Memory B cell (primary cell): Measurements from ENCODE around the gene NHEJ1.
A peak's percentile ranks its signal among the peaks of the same experiment; 100 is the strongest.
"Not testable (repeated sequence)": the region's sequence is repeated elsewhere in the genome, so short reads cannot be mapped to it uniquely, and the experiment has no call there.

ENCODE experiments used
- ATAC-seq: fragments of 150-1000 bp; cut with Tn5 transposase; 2 replicates; pipeline ENCODE4 v1.10.0; 2021; ENCODE audit warnings: low read depth, mild to moderate bottlenecking, moderate library complexity
- DNase-seq, 2 donors: peaks; one replicate each; pipeline ENCODE4 v3.0.0; 2022; ENCODE audit warnings: low spot score in 2 of 2
- H3K27ac Mint-ChIP-seq: one replicate; pipeline ENCODE4 v1.8.0; 2022; ENCODE audit warnings: mild to moderate bottlenecking, moderate library complexity, mixed read lengths
- H3K27me3 Mint-ChIP-seq: one replicate; pipeline ENCODE4 v1.8.0; 2022; ENCODE audit warnings: mixed read lengths
- H3K36me3 Mint-ChIP-seq: one replicate; pipeline ENCODE4 v1.8.0; 2022; ENCODE audit warnings: mild to moderate bottlenecking, mixed read lengths
- H3K4me1 Mint-ChIP-seq: one replicate; pipeline ENCODE4 v1.8.0; 2022; ENCODE audit warnings: mixed read lengths
- H3K4me3 Mint-ChIP-seq: one replicate; pipeline ENCODE4 v1.8.0; 2022; ENCODE audit warnings: mild to moderate bottlenecking, moderate library complexity, mixed read lengths
- H3K9me3 Mint-ChIP-seq: one replicate; pipeline ENCODE4 v1.8.0; 2022; ENCODE audit warnings: mixed read lengths

Gene NHEJ1

DNA sequence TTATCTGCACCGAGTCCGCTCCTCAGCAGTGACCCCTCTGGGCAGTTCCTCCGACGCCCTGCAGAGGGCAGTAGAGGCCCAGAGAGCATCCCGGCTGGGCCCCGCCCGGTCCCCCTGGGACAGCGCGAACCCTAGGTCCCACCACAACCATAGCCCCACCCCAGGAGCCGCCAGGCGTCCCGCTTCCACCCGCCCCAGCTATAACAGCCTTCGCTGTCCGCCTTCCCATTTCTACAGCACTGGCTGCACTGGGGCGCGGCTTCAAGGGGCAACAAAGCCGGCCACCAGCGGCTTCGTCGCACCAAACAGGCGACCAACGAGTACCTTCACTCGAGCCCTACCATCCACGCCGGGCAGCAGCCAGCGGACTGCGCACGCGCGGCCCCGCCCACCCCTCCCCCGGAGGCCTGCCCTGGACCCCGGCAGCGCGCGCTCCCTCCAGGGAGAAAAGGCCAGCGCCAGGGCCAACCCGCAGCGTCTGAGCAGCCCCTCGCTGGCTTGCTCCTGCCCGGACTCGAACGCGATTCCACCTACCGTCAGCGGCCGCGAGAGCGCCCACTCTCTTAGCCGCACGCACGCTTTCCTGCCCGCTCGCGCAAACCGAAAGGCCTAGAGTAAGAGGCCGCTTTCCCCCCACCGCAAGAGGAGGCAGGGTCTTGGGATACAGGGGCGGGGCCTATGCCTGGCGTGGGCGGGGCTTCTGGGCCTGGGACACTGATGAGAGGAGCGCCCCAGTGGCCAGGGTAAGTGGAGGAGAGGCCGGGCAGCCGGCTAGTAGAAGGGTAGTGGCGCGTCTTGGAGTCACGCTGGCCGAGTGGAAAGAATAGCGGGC lies at the start of gene NHEJ1:
TSS of gene NHEJ1 (minus strand) at position 630 of the 832 bp plus-strand sequence. CDS start 2,453 bp downstream, outside the sequence.
- Mint-ChIP-seq H3K36me3 (peaks cover 15% of the 10 kb centered on the region), H3K27me3 (no peaks in the 10 kb centered on the region), H3K27ac (peak within 1 kb of the TSS; percentile 86), H3K4me3 (peak within 1 kb of the TSS; percentile 94), H3K4me1 (peaks cover 19% of the 10 kb centered on the region), H3K9me3 (no peaks in the 10 kb centered on the region)
- ATAC-seq: peak; percentile 81
- DNase-seq: peak; percentile 96 to 99

DNA sequence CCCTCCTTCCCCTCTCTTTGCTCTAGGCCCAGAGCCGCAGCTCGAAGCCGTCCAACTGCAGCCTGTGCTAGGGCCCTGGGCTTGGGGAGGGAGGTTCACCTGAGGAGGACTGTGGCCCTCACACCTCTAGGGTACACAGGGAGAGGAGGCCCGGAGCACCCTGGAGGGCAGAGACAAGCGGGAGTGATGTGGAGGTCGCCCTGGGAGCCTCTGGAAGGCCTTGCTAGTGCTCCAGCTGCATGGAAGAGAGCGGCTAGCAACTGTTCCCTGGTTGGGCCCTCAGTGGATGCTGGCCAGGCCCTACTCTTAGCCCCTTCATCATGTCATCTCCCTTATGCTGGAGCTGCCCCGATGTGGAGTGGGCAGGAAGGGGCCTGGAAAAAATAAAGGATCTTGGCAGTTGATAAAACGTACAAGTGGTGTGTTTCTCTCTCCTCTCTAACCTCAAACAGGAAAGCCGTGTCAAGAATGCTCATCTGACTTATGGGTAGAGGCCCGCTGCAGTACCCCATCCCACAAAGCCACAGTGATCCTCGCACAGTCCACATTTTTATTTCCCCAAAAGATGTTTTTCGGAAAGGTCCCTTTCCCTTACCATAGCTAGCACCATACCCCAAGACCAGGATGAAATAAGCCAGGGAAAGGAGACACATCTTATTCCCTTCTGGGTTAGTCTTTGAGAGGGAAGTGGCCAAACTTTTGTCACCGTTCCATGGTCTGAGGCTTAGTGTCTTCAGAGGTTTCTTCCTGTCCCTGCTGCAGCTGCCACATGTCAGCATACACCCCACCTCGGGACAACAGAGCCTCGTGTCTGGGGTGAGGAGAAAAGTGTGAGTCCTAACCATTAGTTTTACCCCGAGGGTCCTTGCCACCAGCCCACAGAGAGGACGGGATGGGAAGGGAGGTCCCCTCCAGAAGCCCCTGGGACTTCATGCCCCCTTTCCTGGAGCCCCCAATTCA lies 48.9 kb upstream of the NHEJ1 start:
- H3K36me3 Mint-ChIP-seq: peaks cover 3% of the 10 kb centered on the region
- no peaks in the 10 kb centered on the region for H3K9me3 Mint-ChIP-seq
- H3K4me3 Mint-ChIP-seq: no peak overlapping the region
- H3K4me1 Mint-ChIP-seq: peaks cover 19% of the 10 kb centered on the region
- ATAC-seq (no peak), DNase-seq (no peak)
- peak overlapping the region; percentile 28 for H3K27ac Mint-ChIP-seq
- no peaks in the 10 kb centered on the region for H3K27me3 Mint-ChIP-seq

DNA sequence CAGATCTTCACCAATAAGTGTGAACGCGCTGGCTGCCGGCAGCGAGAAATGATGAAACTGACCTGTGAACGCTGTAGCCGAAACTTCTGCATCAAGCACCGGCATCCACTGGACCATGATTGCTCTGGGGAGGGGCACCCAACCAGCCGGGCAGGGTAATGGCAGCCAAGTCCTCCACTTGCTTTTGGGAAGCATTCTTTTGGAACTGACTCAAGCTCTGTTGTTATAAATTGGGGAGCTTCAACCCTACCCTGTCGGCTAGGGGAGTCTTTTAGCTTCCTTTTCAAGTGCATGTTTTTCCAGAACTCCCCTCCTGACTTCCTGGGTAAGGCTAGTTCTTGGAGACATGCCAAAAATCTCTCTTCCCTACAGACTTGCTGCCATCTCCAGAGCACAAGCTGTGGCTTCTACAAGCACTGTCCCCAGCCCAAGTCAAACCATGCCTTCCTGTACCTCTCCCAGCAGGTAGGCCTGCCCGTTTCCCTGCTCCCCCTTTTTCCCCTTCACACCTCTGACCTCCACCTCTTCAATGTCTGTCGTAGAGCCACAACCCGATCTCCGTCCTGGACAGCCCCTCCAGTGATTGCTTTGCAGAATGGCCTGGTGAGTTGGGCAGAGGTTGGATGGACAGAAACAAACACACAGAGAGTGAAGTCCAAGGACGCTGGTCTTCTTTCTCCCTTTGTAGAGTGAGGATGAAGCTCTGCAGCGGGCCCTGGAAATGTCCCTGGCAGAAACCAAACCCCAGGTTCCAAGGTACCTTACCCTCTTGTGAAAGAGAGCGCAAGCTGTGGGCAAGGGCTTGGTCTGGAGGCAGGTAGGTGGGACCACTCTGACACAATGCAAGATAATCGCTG lies 47.5 kb upstream of the NHEJ1 start:
- no peak for ATAC-seq
- Mint-ChIP-seq H3K9me3 (no peaks in the 10 kb centered on the region), H3K27ac (no peak overlapping the region), H3K4me1 (peaks cover 19% of the 10 kb centered on the region), H3K27me3 (no peaks in the 10 kb centered on the region), H3K36me3 (no peaks in the 10 kb centered on the region), H3K4me3 (peak overlapping the region; percentile 82)
- DNase-seq: no peak

GRCh38 chr2:219207134-219207883 lies 46.7 kb upstream of the NHEJ1 start:
- Mint-ChIP-seq H3K4me3 (peak overlapping the region; percentile 82), H3K36me3 (no peaks in the 10 kb centered on the region), H3K27ac (peak overlapping the region; percentile 86), H3K27me3 (no peaks in the 10 kb centered on the region), H3K9me3 (no peaks in the 10 kb centered on the region), H3K4me1 (peaks cover 19% of the 10 kb centered on the region)
- ATAC-seq (no peak), DNase-seq (no peak)

- ATAC-seq: peak; percentile 91
These were observed 45.9 kb upstream of the NHEJ1 start, which contains the start of gene ZFAND2B for GRCh38 chr2:219206328-219207133. TSS of gene ZFAND2B (plus strand) at chr2:219206782. CDS start at chr2:219206988, 206 bp downstream.

GRCh38 chr2:219205981-219206327 lies 45.3 kb upstream of the NHEJ1 start:
- Mint-ChIP-seq H3K4me1 (peaks cover 13% of the 10 kb centered on the region), H3K4me3 (peak overlapping the region; percentile 82), H3K9me3 (no peaks in the 10 kb centered on the region), H3K36me3 (no peaks in the 10 kb centered on the region), H3K27ac (peak overlapping the region; percentile 86), H3K27me3 (no peaks in the 10 kb centered on the region)
- ATAC-seq: no peak
- no peak for DNase-seq

More at GRCh38 chr2:219206328-219207133, 45.9 kb upstream of the NHEJ1 start, which contains the start of gene ZFAND2B:
- no peaks in the 10 kb centered on the region for H3K27me3 Mint-ChIP-seq
- peaks cover 16% of the 10 kb centered on the region for H3K4me1 Mint-ChIP-seq
- peak within 1 kb of the TSS; percentile 86 for H3K27ac Mint-ChIP-seq
- no peaks in the 10 kb centered on the region for H3K9me3 Mint-ChIP-seq
- H3K4me3 Mint-ChIP-seq: peak within 1 kb of the TSS; percentile 82
- no peaks in the 10 kb centered on the region for H3K36me3 Mint-ChIP-seq
- peak; percentile 94 to 96 for DNase-seq

GRCh38 chr2:219205165-219205538 lies 44.5 kb upstream of the NHEJ1 start:
- H3K4me3 Mint-ChIP-seq: no peak overlapping the region
- DNase-seq (no peak), ATAC-seq (no peak)

DNA sequence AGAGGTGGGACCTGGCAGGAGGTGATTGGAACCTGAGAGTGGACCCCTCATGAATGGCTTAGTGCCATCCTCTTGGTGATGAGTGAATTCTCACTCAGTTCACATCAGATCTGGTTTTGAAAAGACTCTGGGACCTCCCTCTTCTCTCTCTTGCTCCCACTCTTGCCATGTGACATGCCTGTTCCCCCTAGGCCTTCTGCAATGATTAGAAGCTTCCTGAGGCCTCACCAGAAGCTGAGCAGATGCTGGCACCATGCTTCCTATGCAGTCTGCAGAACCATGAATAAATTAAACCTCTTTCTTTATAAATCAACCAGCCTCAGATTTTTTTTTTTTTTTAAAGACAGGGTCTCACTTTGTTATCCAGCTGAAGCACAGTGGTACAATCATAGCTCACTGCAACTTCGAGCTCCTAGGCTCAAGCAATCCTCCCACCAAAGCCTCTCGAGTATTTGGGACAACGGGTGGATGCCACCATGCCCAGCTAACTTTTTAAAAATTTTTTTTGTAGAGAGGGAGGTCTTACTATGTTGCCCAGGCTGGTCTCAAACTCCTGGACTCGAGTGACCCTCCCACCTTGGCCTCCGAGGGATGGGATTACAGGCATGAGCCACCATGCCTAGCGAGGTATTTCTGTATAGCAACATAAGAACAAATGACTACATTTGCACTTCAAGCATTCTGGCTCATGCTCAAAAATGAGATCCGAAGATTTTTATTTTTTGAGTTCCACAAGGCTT lies 44.0 kb upstream of the NHEJ1 start:
- H3K9me3 Mint-ChIP-seq: no peaks in the 10 kb centered on the region
- no peaks in the 10 kb centered on the region for H3K36me3 Mint-ChIP-seq
- H3K27me3 Mint-ChIP-seq: peaks cover under 1% of the 10 kb centered on the region
- ATAC-seq (no peak), DNase-seq (no peak)
- no peak overlapping the region for H3K4me3 Mint-ChIP-seq
- peaks cover 13% of the 10 kb centered on the region for H3K4me1 Mint-ChIP-seq
- H3K27ac Mint-ChIP-seq: no peak overlapping the region

More at GRCh38 chr2:219205165-219205538, 44.5 kb upstream of the NHEJ1 start:
- Mint-ChIP-seq H3K27me3 (no peaks in the 10 kb centered on the region), H3K4me1 (peaks cover 13% of the 10 kb centered on the region), H3K27ac (no peak overlapping the region), H3K36me3 (no peaks in the 10 kb centered on the region), H3K9me3 (no peaks in the 10 kb centered on the region)

GRCh38 chr2:219201331-219201730 lies 40.7 kb upstream of the NHEJ1 start:
- H3K4me3 Mint-ChIP-seq, H3K27me3 Mint-ChIP-seq, H3K9me3 Mint-ChIP-seq, DNase-seq, H3K36me3 Mint-ChIP-seq, H3K27ac Mint-ChIP-seq, H3K4me1 Mint-ChIP-seq, ATAC-seq: not testable (repeated sequence)

GRCh38 chr2:219200502-219201326 lies 40.1 kb upstream of the NHEJ1 start:
- not testable (repeated sequence) for H3K27ac Mint-ChIP-seq, H3K4me3 Mint-ChIP-seq, H3K4me1 Mint-ChIP-seq, H3K27me3 Mint-ChIP-seq, ATAC-seq, H3K9me3 Mint-ChIP-seq, H3K36me3 Mint-ChIP-seq, DNase-seq

GRCh38 chr2:219199470-219200211 lies 39.0 kb upstream of the NHEJ1 start:
- DNase-seq: no peak
- no peak overlapping the region for H3K27ac Mint-ChIP-seq
- H3K4me3 Mint-ChIP-seq: no peak overlapping the region
- no peaks in the 10 kb centered on the region for H3K4me1 Mint-ChIP-seq
- no peaks in the 10 kb centered on the region for H3K36me3 Mint-ChIP-seq
- H3K9me3 Mint-ChIP-seq: no peaks in the 10 kb centered on the region
- ATAC-seq: no peak
- peaks cover 11% of the 10 kb centered on the region for H3K27me3 Mint-ChIP-seq
